ENCODE measurements around the gene AKR1C1. TPM values are rescaled to one million over a fixed set of nuclear protein-coding genes. Genes with fewer than 3 reads are reported as not detected.
"Not testable (repeated sequence)": the region's sequence is repeated elsewhere in the genome, so short reads cannot be mapped to it uniquely, and the experiment has no call there.

Gene AKR1C1
- total RNA-seq, 1 donor from 2014 or later: 0.67 TPM

GRCh38 chr10:4926400-4926799, 36.8 kb upstream of the AKR1C1 start:
- no peaks in the 10 kb centered on the region for H3K36me3 Mint-ChIP-seq (ENCODE audit: unreplicated experiment)
- no peak overlapping the region for H3K4me3 Mint-ChIP-seq (ENCODE audit: unreplicated experiment)
- peaks cover 12% of the 10 kb centered on the region for H3K27me3 Mint-ChIP-seq (ENCODE audit: unreplicated experiment)
- H3K4me1 Mint-ChIP-seq (ENCODE audit: unreplicated experiment): no peaks in the 10 kb centered on the region
- TF ChIP-seq, protein P1, sequence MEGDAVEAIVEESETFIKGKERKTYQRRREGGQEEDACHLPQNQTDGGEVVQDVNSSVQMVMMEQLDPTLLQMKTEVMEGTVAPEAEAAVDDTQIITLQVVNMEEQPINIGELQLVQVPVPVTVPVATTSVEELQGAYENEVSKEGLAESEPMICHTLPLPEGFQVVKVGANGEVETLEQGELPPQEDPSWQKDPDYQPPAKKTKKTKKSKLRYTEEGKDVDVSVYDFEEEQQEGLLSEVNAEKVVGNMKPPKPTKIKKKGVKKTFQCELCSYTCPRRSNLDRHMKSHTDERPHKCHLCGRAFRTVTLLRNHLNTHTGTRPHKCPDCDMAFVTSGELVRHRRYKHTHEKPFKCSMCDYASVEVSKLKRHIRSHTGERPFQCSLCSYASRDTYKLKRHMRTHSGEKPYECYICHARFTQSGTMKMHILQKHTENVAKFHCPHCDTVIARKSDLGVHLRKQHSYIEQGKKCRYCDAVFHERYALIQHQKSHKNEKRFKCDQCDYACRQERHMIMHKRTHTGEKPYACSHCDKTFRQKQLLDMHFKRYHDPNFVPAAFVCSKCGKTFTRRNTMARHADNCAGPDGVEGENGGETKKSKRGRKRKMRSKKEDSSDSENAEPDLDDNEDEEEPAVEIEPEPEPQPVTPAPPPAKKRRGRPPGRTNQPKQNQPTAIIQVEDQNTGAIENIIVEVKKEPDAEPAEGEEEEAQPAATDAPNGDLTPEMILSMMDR (IDR thresholded peaks at IDR 0.05): no peak
- H3K9me3 Mint-ChIP-seq (ENCODE audit: unreplicated experiment): peaks cover 15% of the 10 kb centered on the region
- H3K27ac Mint-ChIP-seq (ENCODE audit: unreplicated experiment): no peak overlapping the region
- DNase-seq (ENCODE audit: extremely low spot score, unreplicated experiment): no peak

DNA sequence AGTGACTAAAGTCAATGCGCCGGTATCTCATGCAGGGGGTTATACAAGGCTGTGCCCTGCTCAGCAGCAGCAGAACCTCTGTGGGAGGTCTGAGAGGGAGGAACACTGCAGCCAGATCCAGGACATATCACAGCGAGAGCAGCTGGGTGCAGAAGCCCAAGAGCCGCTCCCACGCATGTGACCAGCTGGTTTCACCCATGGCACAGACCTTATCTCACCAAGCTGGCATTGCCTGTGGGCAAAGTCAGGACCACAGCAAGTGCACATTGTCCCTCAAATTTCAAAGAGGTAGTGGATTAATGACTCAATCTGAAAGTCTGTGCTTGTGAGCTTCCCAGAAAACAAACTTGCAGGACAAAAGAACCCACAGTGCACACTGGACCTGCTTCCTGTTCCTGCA, 31.6 kb upstream of the AKR1C1 start:
- no peak for DNase-seq (ENCODE audit: extremely low spot score, unreplicated experiment)
- TF ChIP-seq, protein P1 (IDR thresholded peaks at IDR 0.05): no peak
- H3K27ac Mint-ChIP-seq (ENCODE audit: unreplicated experiment): no peak overlapping the region
- H3K27me3 Mint-ChIP-seq (ENCODE audit: unreplicated experiment): peaks cover 4% of the 10 kb centered on the region
- H3K9me3 Mint-ChIP-seq (ENCODE audit: unreplicated experiment): peaks cover 7% of the 10 kb centered on the region
- H3K4me3 Mint-ChIP-seq (ENCODE audit: unreplicated experiment): no peak overlapping the region
- no peaks in the 10 kb centered on the region for H3K36me3 Mint-ChIP-seq (ENCODE audit: unreplicated experiment)
- no peaks in the 10 kb centered on the region for H3K4me1 Mint-ChIP-seq (ENCODE audit: unreplicated experiment)

DNA sequence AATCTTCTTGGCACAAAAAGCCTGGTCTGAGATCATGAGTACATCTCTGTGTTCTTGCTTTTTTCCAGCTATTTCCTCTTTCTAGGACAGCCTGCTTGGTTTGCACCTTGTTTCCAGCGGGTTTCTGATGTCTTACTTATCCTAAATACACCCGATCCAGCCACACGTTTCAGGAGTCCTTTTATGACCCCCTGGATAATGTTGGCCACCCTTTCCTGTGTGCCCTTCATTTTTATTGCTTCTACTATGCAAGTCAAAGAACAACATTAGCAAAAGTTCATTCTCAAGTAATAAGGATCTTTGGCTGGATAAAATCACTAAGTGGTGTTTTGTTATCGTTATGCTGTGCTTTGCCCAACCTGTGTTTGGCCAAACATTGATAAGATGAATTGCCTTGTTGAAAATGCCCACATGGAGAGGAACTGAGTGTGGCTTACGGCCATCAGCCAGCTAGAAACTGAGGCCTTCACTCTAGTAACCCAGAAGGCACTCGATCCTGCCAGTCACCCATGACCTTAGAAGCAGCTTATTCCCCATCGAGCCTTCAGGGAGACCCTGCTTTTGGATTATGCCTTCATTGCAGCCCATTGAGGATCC, 28.7 kb upstream of the AKR1C1 start:
- Mint-ChIP-seq H3K9me3 (ENCODE audit: unreplicated experiment) (peaks cover 4% of the 10 kb centered on the region), H3K27ac (ENCODE audit: unreplicated experiment) (no peak overlapping the region), H3K36me3 (ENCODE audit: unreplicated experiment) (no peaks in the 10 kb centered on the region), H3K4me3 (ENCODE audit: unreplicated experiment) (no peak overlapping the region), H3K4me1 (ENCODE audit: unreplicated experiment) (no peaks in the 10 kb centered on the region), H3K27me3 (ENCODE audit: unreplicated experiment) (no peaks in the 10 kb centered on the region)
- no peak for DNase-seq (ENCODE audit: extremely low spot score, unreplicated experiment)
- TF ChIP-seq, protein P1 (IDR thresholded peaks at IDR 0.05): no peak

DNA sequence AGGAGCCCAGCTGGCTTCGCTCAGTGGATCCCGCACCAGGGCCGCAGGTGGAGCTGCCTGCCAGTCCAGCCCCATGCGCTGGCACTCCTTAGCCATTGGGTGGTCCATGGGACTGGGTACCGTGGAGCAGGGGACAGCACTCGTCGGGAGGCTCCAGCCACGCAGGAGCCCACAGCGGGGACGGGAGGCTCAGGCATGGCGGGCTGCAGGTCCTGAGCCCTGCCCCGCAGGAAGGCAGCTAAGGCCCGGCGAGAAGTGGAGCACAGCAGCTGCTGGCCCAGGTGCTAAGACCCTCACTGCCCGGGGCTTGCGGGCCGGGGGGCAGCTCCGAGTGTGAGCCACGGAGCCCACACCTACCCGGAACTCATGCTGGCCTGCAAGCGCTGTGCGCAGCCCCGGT, 25.9 kb upstream of the AKR1C1 start:
- Mint-ChIP-seq H3K4me3 (ENCODE audit: unreplicated experiment) (no peak overlapping the region), H3K36me3 (ENCODE audit: unreplicated experiment) (no peaks in the 10 kb centered on the region), H3K4me1 (ENCODE audit: unreplicated experiment) (peaks cover 3% of the 10 kb centered on the region), H3K27me3 (ENCODE audit: unreplicated experiment) (peaks cover 6% of the 10 kb centered on the region), H3K27ac (ENCODE audit: unreplicated experiment) (no peak overlapping the region), H3K9me3 (ENCODE audit: unreplicated experiment) (no peaks in the 10 kb centered on the region)
- TF ChIP-seq, protein P1 (IDR thresholded peaks at IDR 0.05): no peak
- no peak for DNase-seq (ENCODE audit: extremely low spot score, unreplicated experiment)

GRCh38 chr10:4939224-4940072, 23.8 kb upstream of the AKR1C1 start:
- Mint-ChIP-seq H3K27ac (ENCODE audit: unreplicated experiment) (no peak overlapping the region), H3K9me3 (ENCODE audit: unreplicated experiment) (no peaks in the 10 kb centered on the region), H3K4me1 (ENCODE audit: unreplicated experiment) (peaks cover 10% of the 10 kb centered on the region), H3K27me3 (ENCODE audit: unreplicated experiment) (peaks cover 11% of the 10 kb centered on the region), H3K36me3 (ENCODE audit: unreplicated experiment) (no peaks in the 10 kb centered on the region), H3K4me3 (ENCODE audit: unreplicated experiment) (no peak overlapping the region)
- TF ChIP-seq, protein P1 (IDR thresholded peaks at IDR 0.05): no peak
- no peak for DNase-seq (ENCODE audit: extremely low spot score, unreplicated experiment)

- not testable (repeated sequence) for H3K27ac Mint-ChIP-seq (ENCODE audit: unreplicated experiment); H3K4me3 Mint-ChIP-seq (ENCODE audit: unreplicated experiment); DNase-seq (ENCODE audit: extremely low spot score, unreplicated experiment); H3K36me3 Mint-ChIP-seq (ENCODE audit: unreplicated experiment); H3K9me3 Mint-ChIP-seq (ENCODE audit: unreplicated experiment)
- peaks cover 14% of the 10 kb centered on the region for H3K27me3 Mint-ChIP-seq (ENCODE audit: unreplicated experiment)
- peaks cover 10% of the 10 kb centered on the region for H3K4me1 Mint-ChIP-seq (ENCODE audit: unreplicated experiment)
Observed at GRCh38 chr10:4940073-4940428, 23.2 kb upstream of the AKR1C1 start.

DNA sequence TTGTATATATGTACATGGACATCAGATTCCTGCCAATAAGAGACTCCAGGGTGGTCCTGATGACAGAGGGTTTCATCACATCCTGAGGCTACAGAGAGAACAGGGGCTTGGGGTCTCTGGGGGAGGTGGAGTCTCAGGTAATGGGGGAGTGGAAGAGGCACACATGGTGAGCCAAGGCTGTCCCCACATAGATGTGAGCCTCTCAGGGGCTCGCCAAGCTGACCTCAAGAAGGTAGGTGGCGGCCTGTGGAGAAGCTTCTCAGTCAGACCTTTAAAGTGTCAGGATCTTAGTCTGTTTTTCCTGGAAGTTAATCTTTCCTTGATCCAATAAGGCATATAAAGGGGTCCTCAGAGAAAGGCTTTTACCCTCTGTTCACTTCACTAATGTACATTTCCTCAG, 22.3 kb upstream of the AKR1C1 start:
- H3K27me3 Mint-ChIP-seq (ENCODE audit: unreplicated experiment): peaks cover 14% of the 10 kb centered on the region
- not testable (repeated sequence) for H3K4me3 Mint-ChIP-seq (ENCODE audit: unreplicated experiment); H3K36me3 Mint-ChIP-seq (ENCODE audit: unreplicated experiment); H3K9me3 Mint-ChIP-seq (ENCODE audit: unreplicated experiment); DNase-seq (ENCODE audit: extremely low spot score, unreplicated experiment); H3K27ac Mint-ChIP-seq (ENCODE audit: unreplicated experiment)
- H3K4me1 Mint-ChIP-seq (ENCODE audit: unreplicated experiment): peaks cover 10% of the 10 kb centered on the region
